Endometrial microvascular endothelial cells (primary cell): ENCODE data around the gene SPATA7. TPM values are rescaled to one million over a fixed set of nuclear protein-coding genes. Genes with fewer than 3 reads are reported as not detected.

Experiments
- in situ Hi-C: cut with HindIII; loops from 2 replicates; pipeline ENCODE4 v1.10.0; 2017; ENCODE audit warnings: low sequenced_read_pairs, low pct_unique_long_range_greater_than_20kb; ENCODE audit errors: inconsistent ontology term
- total RNA-seq: library from RNA; depleted of rRNA; stranded (reverse); fragments of >200 nt; gene quantifications from one replicate; pipeline ENCODE4 v1.2.3, GENCODE V29; 2015; ENCODE audit errors: inconsistent ontology term

SPATA7 gene
- total RNA-seq, 1 donor from 2014 or later: 11.4 TPM

- in situ Hi-C loops: no loop called here
Observed at GRCh38 chr14:88388741-88389282, 3.4 kb downstream of the SPATA7 start.

GRCh38 chr14:88392609-88393008, 7.2 kb downstream of the SPATA7 start:
- in situ Hi-C loops: no loop called here

DNA sequence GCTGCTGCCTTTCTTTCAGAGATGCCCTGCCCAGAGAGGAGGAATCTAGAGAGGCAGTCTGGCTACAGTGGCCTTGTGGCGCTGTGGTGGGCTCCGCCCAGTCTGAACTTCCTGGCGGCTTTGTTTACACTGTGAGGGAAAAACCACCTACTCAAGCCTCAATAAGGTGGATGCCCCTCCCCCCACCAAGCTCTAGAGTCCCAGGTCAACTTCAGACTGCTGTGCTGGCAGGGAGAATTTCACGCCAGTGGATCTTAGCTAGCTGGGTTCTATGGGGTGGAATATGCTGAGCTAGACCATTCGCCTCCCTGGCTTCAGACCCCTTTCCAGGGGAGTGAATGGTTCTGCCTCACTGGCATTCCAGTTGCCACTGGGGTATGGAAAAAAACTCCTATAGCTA, 25.6 kb downstream of the SPATA7 start:
- in situ Hi-C loops: no loop called here

GRCh38 chr14:88417594-88417993, 32.1 kb downstream of the SPATA7 start:
- in situ Hi-C loops: no loop called here

DNA sequence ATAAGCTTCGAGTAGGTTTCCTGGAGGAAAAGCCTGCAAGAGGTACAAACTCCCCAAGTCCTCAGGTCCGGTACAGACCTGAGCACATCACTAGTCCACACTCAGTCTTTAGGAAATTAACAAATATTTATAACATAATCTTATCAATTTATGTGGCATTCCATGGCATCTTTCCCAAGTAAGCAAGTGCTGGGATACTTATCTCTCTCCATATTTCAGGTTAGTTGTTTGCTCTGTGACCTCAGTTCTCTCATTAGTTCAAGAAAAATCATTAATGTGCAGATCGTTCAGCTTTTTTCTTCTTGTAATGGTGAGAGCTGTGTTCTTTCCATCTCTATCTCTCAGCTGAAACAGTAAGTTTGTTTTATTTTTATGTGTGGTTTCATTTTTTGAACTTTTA, 34.7 kb downstream of the SPATA7 start:
- in situ Hi-C loops: no loop called here

DNA sequence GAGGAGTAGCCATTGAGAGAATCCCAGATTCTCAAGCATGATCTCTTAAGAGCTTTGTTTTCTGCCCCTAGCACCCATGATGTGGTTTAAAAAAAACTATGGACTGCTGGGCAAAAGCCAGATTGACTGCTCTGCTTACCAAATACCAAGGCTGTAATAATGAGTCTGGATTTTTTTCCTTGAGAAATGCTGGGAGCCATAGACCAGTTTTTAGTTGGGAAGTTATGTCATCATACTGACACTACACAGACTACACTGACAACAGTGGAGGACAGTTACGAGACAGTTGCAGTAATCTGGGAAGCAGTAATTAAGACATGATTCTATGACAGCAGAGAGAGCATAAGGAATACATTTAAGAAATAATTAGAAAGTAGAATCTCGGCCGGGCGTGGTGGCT, 35.8 kb downstream of the SPATA7 start:
- in situ Hi-C loops: no loop called here

- in situ Hi-C loops: no loop called here
Observed at GRCh38 chr14:88422047-88422446, 36.6 kb downstream of the SPATA7 start.

GRCh38 chr14:88422919-88423650, 37.6 kb downstream of the SPATA7 start:
- in situ Hi-C loops: no loop called here

DNA sequence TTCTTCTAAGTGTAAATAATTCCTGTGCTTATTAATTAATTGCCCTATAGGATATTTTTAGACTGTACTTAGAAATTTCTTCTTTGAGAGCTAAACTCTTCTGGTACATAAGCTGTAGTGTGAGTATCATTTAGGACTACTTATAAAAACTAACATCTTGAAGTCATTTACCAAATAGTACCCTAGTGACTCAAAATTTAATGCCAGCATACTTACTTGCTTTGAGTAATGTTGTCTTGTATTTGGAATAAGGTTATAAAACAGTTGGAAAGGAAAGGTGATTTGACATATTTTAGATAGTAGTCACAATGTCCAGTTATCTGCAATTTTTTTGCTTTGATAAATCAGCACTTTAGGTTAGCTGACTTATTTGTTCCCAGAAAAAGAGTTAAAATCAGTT, 39.1 kb downstream of the SPATA7 start:
- in situ Hi-C loops: no loop called here

GRCh38 chr14:88426271-88426670, 40.8 kb downstream of the SPATA7 start:
- in situ Hi-C loops: no loop called here

DNA sequence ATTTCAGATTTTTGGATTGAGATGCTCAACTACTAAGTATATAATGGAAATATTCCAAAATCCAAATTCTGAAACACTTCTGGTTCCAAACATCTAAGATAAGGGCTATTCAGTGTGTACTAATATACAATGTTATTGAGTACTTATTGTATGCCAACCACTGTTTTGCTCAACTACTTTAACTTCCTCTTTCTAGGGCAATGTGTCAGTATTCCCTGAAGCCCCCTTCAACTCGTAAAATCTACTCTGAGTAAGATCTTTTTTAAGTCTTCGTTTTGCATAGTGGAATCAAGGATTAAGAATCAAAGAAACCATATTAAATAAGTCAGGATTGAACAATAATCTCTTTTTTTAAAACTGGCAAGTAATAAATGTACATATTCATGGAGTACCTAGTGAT, 45.5 kb downstream of the SPATA7 start:
- in situ Hi-C loops: no loop called here

- in situ Hi-C loops: no loop called here
Observed at GRCh38 chr14:88437658-88438057, 52.2 kb downstream of the SPATA7 start.

GRCh38 chr14:88439088-88439487, 53.6 kb downstream of the SPATA7 start:
- in situ Hi-C loops: no loop called here

DNA sequence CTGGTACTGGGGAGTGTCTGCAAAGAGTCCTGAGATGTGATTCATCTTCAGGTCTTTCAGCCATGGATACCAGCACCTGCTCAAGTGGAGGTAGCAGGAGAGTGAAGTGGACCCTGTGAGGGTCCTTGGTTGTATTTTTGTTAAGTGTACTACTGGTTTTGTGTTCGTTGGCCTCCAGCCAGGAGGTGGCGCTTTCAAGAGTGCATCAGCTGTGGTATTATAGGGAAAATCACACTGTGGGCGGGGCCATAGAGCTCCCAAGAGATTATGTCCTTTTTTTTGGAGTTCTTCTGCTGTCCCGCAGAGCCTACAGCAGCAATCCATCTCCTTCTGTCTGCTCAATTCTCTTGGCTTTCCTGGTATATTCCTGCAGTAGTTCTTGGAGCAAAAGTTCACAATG, 66.8 kb downstream of the SPATA7 start:
- in situ Hi-C loops: no loop called here

GRCh38 chr14:88454886-88455285, 69.4 kb downstream of the SPATA7 start:
- in situ Hi-C loops: no loop called here

GRCh38 chr14:88463318-88463717, 77.9 kb downstream of the SPATA7 start:
- in situ Hi-C loops: no loop called here

DNA sequence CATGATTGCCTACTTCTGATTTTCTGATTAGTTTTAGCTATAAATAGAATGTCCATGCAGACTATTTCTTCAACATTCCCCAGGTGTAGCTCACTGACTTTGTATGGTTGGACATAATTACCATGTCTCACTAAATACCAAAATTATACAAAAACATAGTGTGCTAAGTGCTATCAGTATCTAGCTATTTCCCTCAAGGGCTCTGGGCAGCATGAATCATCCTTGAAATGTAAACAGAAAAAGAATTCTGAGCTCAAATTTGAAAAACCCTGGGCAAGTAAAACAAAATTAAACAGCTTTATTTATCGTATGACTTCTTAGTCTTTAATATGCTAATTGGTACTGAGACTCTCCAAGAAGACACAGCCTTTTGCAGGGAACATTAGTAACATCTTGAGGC, 82.9 kb downstream of the SPATA7 start:
- in situ Hi-C loops: no loop called here

DNA sequence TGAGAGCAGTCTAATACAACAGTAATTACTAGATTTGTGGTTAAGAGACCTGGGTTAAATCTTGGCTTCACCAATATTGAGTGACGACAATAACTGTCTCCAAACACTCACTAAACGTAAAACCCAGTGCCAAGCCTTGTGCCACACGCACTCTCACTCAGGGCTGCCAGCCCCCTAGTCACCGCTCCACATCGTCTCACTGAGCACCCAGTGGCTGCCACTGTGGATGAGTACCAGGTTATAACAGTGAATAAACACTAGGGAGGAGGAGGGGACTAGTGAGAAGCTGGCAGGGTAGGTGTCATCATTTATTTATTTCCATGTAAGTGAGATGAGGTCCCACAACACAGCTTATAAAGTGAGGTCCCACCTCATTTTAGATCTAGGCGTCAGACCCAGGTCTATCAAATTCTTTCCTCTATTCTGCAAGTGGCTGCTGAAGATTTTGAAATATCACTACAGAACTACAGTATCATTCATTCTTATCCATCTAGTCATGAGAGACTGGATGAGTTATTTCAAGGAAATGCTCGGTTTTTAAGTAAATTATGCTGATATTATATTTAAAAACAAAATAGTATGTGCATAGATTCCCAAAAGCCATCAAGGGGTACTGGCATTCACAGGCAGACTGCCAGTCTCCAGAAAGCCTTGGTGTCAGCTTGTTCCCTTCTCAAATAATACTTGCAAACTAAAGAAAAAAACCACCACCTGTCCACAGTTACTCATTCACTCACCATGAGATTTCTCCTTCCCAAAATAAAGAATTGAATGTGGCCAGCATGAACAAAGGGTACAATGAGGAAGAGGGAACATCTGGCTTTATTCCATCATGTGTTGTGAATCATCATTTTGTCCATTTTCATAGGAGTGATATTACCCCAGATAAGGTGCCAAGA, 85.3 kb downstream of the SPATA7 start:
- in situ Hi-C loops: no loop called here

DNA sequence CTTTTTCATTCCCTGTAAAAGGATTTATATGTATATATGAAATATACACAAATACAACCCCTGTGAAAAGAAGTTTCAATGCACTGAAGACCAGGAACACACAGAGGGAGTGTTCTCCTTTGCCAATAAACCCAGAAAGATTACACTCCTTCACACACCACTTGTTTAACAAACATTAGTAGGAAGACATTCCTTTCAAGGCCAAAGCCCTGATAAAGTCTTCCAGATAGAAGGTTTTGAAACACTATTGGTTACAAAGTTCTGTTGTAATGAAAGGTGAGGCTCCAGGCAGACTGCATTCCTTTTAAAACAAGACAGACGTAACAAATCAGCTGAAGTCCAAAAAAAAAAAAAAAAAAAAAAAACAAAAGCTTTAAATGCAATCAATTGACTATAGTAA, 88.3 kb downstream of the SPATA7 start:
- in situ Hi-C loops: no loop called here

GRCh38 chr14:88476214-88476774, 90.8 kb downstream of the SPATA7 start:
- in situ Hi-C loops: no loop called here
